ENCODE data around the gene PKN1.

The PKN1 gene

DNA sequence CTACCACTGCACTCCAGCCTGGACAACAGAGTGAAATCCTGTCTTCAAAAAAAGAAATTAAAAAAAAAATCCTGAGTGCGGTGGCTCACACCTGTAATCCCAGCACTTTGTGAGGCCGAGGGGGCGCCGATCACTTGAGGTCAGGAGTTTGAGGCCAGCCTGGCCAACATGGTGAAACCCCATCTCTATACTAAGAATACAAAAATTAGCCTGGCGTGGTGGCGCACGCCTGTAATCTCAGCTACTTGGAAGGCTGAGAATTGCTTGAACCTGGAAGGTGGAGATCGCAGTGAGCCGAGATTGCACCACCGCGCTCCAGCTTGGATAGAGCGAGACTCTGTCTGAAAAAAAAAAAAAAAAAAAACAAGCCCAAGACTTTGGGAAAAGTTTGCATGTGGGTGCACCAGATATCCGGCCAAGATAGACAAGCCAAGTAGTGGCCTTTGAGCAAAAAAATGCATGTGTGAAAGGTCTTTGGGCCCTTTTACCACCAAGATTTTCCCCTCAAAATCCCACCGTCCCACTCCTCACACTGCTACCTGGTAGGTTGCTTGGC, 79.4 kb downstream of the PKN1 start:
- no peak for DNase-seq (ENCODE audit: low read depth in 2 of 2, low spot score in 1 of 2)

DNA sequence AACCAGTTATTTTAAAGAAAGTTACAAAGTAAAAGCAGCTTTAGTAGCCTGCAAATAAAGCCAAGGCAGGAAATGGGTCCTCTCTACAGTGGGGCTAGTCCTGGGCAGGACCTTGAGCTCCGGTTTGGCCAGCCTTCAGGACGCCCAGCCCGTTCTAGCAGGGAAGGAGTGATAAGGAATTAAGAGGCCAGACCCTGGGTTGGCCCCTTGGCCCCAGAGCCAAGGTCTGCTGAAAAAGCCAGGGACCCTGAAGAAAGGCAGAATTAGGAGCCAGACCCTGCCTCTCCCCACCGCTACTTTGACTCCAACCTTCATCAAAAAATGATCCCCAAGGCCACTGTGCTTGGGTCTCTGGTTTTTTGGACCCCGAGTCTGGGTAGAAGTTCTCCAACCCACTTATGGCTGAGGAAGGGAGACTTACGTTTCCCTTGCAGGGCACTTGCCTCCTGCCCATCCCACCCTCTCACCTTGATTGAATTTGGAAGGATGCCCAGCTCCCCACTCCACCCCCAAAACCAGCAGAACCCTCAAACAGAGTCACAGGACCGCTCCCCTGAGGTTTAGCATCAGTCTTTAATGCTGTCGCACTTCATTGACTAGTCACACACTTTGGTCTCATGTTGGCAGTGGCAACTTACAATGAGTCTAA, 81.2 kb downstream of the PKN1 start:
- no peak for DNase-seq (ENCODE audit: low read depth in 2 of 2, low spot score in 1 of 2)

DNA sequence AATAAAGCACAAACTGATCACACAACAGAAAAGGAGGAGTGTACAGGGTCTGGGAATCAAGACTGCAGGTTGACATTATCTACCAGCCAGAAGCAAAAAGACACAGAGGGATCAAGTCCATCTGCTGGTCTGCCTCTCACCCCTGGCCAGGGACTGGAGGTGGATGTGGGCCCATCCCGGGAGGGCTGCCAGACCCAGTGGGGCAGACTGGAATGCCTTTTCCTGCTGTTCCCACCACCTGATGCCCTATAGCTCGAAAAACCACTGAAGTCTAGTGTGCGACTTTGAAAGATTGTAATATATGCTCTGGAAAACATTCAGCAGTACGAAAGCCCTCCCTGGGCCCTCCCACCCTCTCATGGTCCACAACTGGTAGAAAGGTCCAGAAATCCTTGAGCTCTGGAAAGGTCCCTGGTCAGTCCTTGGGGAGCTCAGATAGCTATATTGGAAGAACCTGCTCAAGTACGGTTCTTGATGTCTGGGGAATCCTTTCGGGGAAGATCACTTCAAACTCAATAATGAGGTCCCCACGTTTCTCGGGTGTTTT, 82.5 kb downstream of the PKN1 start:
- no peak for DNase-seq (ENCODE audit: low read depth in 2 of 2, low spot score in 1 of 2)

DNA sequence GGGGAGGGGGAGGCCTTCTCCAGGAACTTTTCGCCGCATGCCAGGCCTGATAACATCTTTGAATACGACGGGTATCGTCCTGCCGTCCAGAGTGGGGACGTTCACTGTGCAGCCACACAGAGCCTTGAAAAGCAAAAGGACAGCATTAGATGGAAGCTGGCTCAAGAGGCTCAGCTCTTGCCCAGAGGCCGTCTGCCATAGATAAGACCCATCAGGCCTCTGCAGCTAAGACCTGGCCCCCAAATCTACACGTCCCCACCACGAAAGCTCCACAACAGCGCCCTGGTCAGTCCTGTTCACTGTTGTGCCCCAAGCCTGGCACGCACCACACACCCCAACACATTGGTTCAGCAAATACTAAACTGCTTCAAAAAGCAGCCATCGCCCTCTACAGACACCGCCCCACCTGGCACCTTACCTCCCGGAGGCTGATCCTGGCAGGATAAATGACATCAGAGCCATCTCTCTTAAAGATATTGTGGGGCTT, 83.0 kb downstream of the PKN1 start:
- no peak for DNase-seq (ENCODE audit: low read depth in 2 of 2, low spot score in 1 of 2)

DNA sequence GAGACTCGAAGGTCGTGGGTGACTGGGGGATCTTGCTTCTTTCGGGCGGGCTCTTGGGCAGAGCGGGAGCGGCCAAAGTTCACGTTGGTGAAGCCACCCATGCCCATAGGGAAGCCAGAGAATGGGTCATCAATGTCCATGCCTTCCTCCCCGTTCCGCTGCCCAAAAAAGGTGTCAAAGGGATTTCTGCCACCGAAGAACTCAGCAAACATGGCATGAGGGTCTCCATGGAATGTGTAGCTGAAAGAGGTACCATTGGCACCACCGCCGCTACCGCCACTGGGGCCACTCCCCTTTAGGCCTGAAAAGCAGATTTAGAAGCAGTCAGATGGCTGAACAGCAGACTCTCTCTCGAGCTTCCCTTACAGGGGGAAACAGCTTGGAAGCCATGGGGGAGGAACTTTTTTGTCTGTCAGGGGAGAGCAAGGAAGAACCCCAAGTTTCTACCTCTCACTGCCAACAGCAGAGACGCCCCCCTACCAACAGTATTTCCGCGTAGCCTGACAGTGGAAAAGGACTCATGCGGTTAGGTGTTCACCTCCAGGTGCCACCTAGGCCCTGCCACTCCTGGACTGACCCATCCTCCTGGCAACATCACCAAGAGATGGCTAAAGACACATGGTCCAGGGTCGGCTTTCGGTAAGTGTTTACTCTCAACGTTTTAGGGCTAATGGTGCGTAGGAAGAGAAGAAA, 83.8 kb downstream of the PKN1 start:
- no peak for DNase-seq (ENCODE audit: low read depth in 2 of 2, low spot score in 1 of 2)

DNA sequence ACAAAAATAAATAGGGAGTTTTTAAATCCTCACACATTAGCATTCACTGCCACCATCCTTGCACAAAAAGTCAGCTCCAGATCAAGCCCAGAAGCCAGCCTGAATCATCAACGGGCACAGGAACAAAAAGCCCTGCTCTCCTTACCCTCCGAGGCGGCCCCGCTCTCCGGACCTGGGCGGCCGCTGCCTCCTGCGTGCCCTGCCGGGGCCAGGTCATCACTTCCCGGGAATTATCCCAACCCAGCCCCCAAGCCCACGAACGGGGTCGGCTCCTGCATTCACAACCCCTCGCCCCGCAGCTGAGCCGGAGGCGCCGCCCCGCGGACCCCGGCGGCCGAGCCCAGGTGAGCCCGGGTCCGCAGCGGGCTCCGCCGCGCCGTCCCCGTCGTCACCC, 84.3 kb downstream of the PKN1 start:
- DNase-seq (ENCODE audit: low read depth in 2 of 2, low spot score in 1 of 2): no peak

DNA sequence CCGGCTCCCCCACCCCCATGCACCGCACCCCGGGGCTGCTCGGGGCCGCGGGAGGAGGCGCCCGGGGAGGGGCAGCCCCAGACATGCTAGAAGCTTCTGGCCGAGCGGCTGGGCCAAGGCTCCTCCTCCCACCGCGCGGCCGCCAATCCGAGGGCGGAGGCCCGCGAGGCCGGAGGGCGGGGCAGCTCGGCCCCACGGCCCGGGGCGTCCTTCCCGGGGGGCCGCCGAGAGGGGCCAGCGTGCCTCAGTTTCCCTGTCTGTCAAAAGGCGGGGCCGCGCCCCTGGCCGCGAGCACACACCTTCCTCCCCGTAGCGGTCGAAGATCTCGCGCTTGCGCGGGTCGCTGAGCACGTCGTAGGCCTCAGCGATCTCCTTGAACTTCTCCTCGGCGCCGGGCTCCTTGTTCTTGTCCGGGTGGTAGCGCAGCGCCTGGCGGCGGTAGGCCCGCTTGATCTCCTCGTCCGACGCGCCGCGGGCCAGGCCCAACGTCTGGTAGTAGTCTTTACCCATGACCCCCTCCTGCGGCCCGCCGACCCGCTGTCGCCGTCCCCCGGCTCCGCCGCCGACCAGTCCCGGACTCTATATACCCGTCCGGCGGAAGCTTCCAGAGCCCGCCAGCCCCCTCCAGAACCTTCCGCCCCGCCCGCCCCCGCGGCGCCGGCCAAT, 84.9 kb downstream of the PKN1 start, which contains the start of gene DNAJB1:
TSS of gene DNAJB1 (minus strand) at position 558 of the 666 bp plus-strand sequence. CDS start at position 510, 48 bp downstream.
- DNase-seq (ENCODE audit: low read depth in 2 of 2, low spot score in 1 of 2): peak; percentile 32 to 47

DNA sequence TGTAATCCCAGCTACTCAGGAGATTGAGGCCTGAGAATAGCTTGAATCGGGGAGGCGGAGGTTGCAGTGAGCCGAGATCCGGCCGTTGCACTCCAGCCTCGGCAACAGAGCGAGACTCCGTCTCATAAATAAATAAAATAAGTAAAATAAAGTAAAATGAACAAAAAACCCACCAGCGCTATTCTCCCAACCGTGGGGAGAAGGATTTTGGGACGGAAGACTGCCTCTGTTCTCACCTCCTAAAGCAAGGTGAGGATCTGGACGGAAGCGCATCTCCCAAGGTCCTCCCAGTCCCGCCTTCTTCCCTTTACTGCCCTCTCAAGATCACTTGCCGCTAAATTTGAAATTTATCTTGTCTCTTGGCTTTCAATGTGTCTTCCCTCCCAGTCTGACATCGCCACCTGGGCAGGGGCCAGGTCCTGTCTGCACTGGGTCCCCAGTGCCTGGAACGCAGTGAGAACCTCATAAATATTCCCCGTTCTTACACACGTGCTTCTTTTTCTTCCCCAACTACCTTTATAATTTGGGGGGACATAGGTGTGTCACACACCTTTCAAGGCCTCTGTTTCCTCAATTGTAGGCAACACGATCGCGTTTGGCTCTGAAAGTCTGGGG, 86.2 kb downstream of the PKN1 start:
- DNase-seq (ENCODE audit: low read depth in 2 of 2, low spot score in 1 of 2): no peak

DNA sequence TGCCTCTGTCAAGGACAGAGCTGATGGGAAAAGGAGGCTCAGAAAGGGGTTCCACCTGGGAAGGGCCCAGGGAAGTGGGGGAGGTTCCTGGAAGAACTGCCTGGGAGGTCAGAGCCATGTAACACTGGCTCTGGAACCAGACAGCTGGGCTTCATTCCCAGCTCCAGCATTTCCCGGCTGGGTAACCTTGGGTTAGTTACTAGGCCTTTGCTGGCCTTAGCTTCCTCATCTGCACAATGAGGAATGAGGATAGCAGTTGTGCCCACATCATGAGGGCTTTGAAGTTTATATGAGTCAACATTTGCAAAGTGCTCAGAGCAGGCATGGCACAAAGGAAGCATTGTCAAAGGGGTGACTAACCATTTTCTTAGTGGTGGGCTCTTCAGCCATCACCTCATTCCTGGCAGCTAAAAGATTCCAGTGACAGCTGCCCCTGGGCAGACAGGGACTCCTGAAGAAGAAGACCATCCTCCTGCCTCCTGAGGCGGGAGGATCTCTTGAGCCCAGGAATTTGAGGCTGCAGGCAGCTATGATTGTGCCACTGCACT, 86.8 kb downstream of the PKN1 start:
- DNase-seq (ENCODE audit: low read depth in 2 of 2, low spot score in 1 of 2): no peak

DNA sequence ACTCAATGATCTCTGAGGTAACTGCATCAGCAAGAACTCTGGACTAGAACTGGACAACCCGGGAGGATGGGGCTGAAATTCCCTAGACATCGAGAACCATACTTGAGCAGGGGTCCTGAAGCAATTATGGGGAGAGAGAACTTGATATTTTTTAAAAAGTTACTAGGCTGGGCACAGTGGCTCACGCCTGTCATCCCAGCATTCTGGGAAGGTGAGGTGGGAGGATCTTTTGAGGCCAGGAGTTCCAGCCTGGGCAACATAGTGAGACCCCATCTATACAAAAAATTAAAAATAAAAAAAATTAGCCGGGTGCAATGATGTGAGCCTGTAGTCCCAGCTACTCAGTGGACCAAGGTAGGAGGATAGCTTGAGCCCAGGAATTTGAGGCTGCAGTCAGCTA, 87.4 kb downstream of the PKN1 start:
- no peak for DNase-seq (ENCODE audit: low read depth in 2 of 2, low spot score in 1 of 2)
